ENCODE measurements around the gene SELL.

SELL gene

DNA sequence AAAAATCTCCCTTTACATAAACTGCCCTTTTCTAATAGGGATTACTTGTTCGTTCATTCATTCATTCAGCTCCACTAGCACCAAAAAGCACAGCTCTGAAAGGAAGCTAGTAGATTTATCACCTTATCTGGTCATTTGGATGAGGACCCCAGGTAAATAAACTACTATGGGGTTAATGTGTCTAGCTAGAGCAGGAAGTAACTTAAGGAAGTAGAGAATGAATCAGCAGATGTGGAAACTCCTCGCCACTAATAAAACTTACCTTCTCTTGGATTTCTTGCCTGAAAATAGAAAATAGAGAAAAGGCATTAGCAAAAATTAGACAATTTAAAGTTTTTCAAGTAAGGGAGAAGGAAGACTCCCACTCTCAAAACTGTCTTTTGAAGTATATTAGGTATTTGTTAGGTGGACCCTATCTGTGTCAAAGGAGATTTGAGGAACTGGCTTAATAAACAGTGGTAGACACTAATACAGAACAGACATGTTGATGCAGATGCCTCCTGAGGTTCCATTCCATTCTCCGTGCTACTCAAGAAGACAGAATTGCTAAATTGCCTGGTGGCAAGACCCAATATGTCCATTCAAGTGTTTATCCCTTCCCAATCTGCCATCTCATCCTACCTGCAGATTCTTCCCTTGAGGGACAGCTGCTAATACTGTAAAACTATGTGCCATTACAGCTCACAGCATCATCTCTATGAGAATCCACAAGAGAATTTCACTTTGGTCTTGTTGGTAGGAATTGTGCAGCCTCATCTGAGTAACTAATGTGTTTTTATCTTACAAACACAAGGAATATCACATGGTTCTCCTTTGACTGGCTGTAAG, 14.9 kb downstream of the SELL start:
- H2BK5ac ChIP-seq (ENCODE audit: low read length): peak overlapping the region; percentile 22
- no peaks in the 10 kb centered on the region for H3K79me1 ChIP-seq (ENCODE audit: low read length)
- no peak overlapping the region for H3K18ac ChIP-seq (ENCODE audit: low read length)
- no peak for DNase-seq
- H3K79me2 ChIP-seq (ENCODE audit: control insufficient read depth, insufficient read depth, low read length): no peaks in the 10 kb centered on the region
- no peak overlapping the region for H3K4me3 ChIP-seq (ENCODE audit: low read length)
- no peak overlapping the region for H3K56ac ChIP-seq (ENCODE audit: low read length)
- H2AK5ac ChIP-seq (ENCODE audit: low read length): no peak overlapping the region
- no peaks in the 10 kb centered on the region for H3K4me1 ChIP-seq (ENCODE audit: control insufficient read depth, low read depth, low read length)
- H3K27ac ChIP-seq (ENCODE audit: low read depth, low read length): no peak overlapping the region
- H4K8ac ChIP-seq (ENCODE audit: low read depth, low read length): no peak overlapping the region
- WGBS (ENCODE audit: extremely low coverage, insufficient coverage, low lambda C conversion rate): no CpG with 5 or more reads among the region's 3 CpGs
- no peak overlapping the region for H2BK120ac ChIP-seq (ENCODE audit: low read depth, low read length)
- no peak overlapping the region for H3K4me2 ChIP-seq (ENCODE audit: low read length)
- no peak overlapping the region for H3K23ac ChIP-seq (ENCODE audit: low read length)
- H3K36me3 ChIP-seq (ENCODE audit: control insufficient read depth, insufficient read depth, low read length): no peaks in the 10 kb centered on the region
- H4K5ac ChIP-seq (ENCODE audit: low read length): no peak overlapping the region
- no peak overlapping the region for H2BK15ac ChIP-seq (replicated peaks; ENCODE audit: low read depth)
- no peak overlapping the region for H3K4ac ChIP-seq (ENCODE audit: low read depth, low read length)
- H3K27me3 ChIP-seq (ENCODE audit: insufficient read depth, low read length, poor library complexity): no peaks in the 10 kb centered on the region
- H3K9ac ChIP-seq (ENCODE audit: low read length): no peak overlapping the region

DNA sequence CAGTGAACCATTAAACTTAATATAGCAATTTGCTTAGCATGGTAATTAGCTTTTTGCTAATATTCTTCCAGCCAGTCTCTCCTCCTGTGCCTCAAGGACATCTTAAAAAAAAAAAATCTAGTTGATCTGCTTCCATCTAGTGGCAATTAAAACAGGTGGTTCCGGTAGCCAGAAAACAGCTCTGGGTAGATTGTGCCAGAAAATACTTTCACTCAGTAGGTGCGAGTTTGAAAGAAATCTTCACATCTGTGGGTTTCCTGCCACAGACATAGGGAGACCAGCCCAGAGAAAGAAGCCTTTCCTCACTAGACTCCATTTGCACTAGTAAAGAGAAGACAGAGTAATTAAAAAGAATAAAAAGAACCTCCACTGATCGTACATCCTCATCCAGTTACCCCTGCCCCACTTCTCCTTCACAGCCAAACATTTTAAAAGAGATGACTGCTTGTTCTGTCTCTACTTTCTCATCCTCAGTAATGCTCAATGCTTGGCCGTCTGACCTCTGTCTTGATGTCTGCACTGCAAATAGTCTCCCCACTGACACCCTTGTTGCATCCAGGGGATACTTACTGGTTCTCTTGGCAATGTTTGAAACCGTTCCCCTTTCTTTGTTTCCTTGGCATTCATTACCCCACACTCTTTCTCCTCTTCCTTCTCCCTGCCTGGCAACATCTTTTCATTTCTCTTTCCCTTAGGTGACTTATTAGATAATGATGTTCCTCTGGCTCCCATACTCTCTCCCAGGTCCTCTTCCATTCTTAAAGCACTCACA, 16.9 kb downstream of the SELL start:
- no peak overlapping the region for H3K23ac ChIP-seq (ENCODE audit: low read length)
- H4K8ac ChIP-seq (ENCODE audit: low read depth, low read length): no peak overlapping the region
- H2BK5ac ChIP-seq (ENCODE audit: low read length): no peak overlapping the region
- H3K9ac ChIP-seq (ENCODE audit: low read length): no peak overlapping the region
- H4K5ac ChIP-seq (ENCODE audit: low read length): no peak overlapping the region
- no peaks in the 10 kb centered on the region for H3K79me1 ChIP-seq (ENCODE audit: low read length)
- no peak overlapping the region for H3K18ac ChIP-seq (ENCODE audit: low read length)
- H3K4me1 ChIP-seq (ENCODE audit: control insufficient read depth, low read depth, low read length): no peaks in the 10 kb centered on the region
- no peak overlapping the region for H3K27ac ChIP-seq (ENCODE audit: low read depth, low read length)
- no peaks in the 10 kb centered on the region for H3K36me3 ChIP-seq (ENCODE audit: control insufficient read depth, insufficient read depth, low read length)
- H2AK5ac ChIP-seq (ENCODE audit: low read length): no peak overlapping the region
- no CpG with 5 or more reads among the region's 5 CpGs for WGBS (ENCODE audit: extremely low coverage, insufficient coverage, low lambda C conversion rate)
- H2BK15ac ChIP-seq (replicated peaks; ENCODE audit: low read depth): no peak overlapping the region
- no peaks in the 10 kb centered on the region for H3K27me3 ChIP-seq (ENCODE audit: insufficient read depth, low read length, poor library complexity)
- no peak for DNase-seq
- H3K4me2 ChIP-seq (ENCODE audit: low read length): no peak overlapping the region
- H3K56ac ChIP-seq (ENCODE audit: low read length): no peak overlapping the region
- H3K4ac ChIP-seq (ENCODE audit: low read depth, low read length): no peak overlapping the region
- H3K79me2 ChIP-seq (ENCODE audit: control insufficient read depth, insufficient read depth, low read length): no peaks in the 10 kb centered on the region
- no peak overlapping the region for H2BK120ac ChIP-seq (ENCODE audit: low read depth, low read length)
- no peak overlapping the region for H3K4me3 ChIP-seq (ENCODE audit: low read length)

DNA sequence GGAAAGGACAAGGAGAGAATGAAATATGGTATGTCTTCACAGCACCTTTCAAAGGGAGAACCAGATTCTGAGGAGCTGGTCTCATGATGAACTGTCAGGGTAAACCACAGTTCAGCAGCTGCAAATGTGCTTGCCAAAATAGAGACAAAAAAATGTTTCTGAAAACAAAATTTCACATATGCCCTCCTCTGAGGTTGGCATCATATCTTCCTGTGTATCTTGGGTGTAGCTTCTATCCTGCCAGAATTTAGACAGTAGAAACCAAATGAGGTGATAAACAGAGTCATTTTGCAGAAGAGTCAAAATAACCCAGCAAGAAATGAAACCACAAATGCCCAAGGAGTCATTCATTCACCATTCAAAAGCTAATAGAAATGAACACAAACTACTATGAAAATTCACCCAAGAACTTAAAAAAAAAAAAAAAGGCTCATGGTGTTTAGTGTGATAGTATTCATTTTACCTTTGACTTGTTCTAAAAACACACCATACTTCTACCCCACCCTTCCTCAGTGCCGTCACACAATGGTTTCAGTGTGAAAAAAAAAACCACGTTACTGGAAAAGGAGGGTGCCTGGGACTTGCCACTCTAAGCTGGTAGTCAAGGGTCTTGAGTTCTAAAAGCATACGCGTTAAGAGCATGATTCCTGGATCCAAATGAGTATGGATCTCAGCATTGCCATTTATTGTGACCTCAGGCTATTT, 18.5 kb downstream of the SELL start:
- no peaks in the 10 kb centered on the region for H3K79me1 ChIP-seq (ENCODE audit: low read length)
- no peak overlapping the region for H3K18ac ChIP-seq (ENCODE audit: low read length)
- H4K8ac ChIP-seq (ENCODE audit: low read depth, low read length): no peak overlapping the region
- no peak overlapping the region for H2BK15ac ChIP-seq (replicated peaks; ENCODE audit: low read depth)
- no peak overlapping the region for H3K4me3 ChIP-seq (ENCODE audit: low read length)
- H3K4me2 ChIP-seq (ENCODE audit: low read length): no peak overlapping the region
- H2BK5ac ChIP-seq (ENCODE audit: low read length): no peak overlapping the region
- H3K36me3 ChIP-seq (ENCODE audit: control insufficient read depth, insufficient read depth, low read length): no peaks in the 10 kb centered on the region
- H3K56ac ChIP-seq (ENCODE audit: low read length): no peak overlapping the region
- H4K5ac ChIP-seq (ENCODE audit: low read length): no peak overlapping the region
- no peak overlapping the region for H3K4ac ChIP-seq (ENCODE audit: low read depth, low read length)
- H2AK5ac ChIP-seq (ENCODE audit: low read length): no peak overlapping the region
- H3K23ac ChIP-seq (ENCODE audit: low read length): no peak overlapping the region
- no peak for DNase-seq
- H2BK120ac ChIP-seq (ENCODE audit: low read depth, low read length): no peak overlapping the region
- no CpG with 5 or more reads among the region's 4 CpGs for WGBS (ENCODE audit: extremely low coverage, insufficient coverage, low lambda C conversion rate)
- no peaks in the 10 kb centered on the region for H3K4me1 ChIP-seq (ENCODE audit: control insufficient read depth, low read depth, low read length)
- no peak overlapping the region for H3K9ac ChIP-seq (ENCODE audit: low read length)
- no peak overlapping the region for H3K27ac ChIP-seq (ENCODE audit: low read depth, low read length)
- no peaks in the 10 kb centered on the region for H3K79me2 ChIP-seq (ENCODE audit: control insufficient read depth, insufficient read depth, low read length)
- no peaks in the 10 kb centered on the region for H3K27me3 ChIP-seq (ENCODE audit: insufficient read depth, low read length, poor library complexity)

DNA sequence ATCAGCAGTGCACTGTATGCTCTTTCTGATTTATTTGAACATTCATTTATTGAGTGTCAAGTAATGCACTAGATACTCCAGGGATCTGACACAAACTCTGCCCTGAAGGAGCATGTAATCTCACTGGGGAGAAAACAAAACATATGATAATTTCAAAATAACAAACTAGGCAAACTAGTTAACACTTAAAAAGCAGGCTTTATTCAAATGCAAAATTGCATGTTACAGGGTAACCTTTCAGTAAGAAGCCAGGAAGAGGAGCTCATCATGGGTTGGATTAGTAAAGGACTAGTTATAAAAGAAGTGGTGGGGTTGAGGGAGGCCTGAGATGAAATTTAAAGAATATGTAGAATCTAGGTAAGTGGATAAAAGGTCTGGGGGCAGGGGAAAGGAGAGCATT, 20.9 kb downstream of the SELL start:
- H3K4me3 ChIP-seq (ENCODE audit: low read length): no peak overlapping the region
- H3K79me2 ChIP-seq (ENCODE audit: control insufficient read depth, insufficient read depth, low read length): no peaks in the 10 kb centered on the region
- H3K27ac ChIP-seq (ENCODE audit: low read depth, low read length): no peak overlapping the region
- no peak overlapping the region for H2AK5ac ChIP-seq (ENCODE audit: low read length)
- DNase-seq: no peak
- H4K8ac ChIP-seq (ENCODE audit: low read depth, low read length): no peak overlapping the region
- no peak overlapping the region for H3K23ac ChIP-seq (ENCODE audit: low read length)
- no peaks in the 10 kb centered on the region for H3K36me3 ChIP-seq (ENCODE audit: control insufficient read depth, insufficient read depth, low read length)
- H3K18ac ChIP-seq (ENCODE audit: low read length): no peak overlapping the region
- H3K4ac ChIP-seq (ENCODE audit: low read depth, low read length): no peak overlapping the region
- H3K27me3 ChIP-seq (ENCODE audit: insufficient read depth, low read length, poor library complexity): no peaks in the 10 kb centered on the region
- no peak overlapping the region for H2BK120ac ChIP-seq (ENCODE audit: low read depth, low read length)
- H3K4me1 ChIP-seq (ENCODE audit: control insufficient read depth, low read depth, low read length): no peaks in the 10 kb centered on the region
- no peak overlapping the region for H2BK5ac ChIP-seq (ENCODE audit: low read length)
- H4K5ac ChIP-seq (ENCODE audit: low read length): no peak overlapping the region
- no peaks in the 10 kb centered on the region for H3K79me1 ChIP-seq (ENCODE audit: low read length)
- H3K9ac ChIP-seq (ENCODE audit: low read length): no peak overlapping the region
- no peak overlapping the region for H2BK15ac ChIP-seq (replicated peaks; ENCODE audit: low read depth)
- no peak overlapping the region for H3K56ac ChIP-seq (ENCODE audit: low read length)
- no peak overlapping the region for H3K4me2 ChIP-seq (ENCODE audit: low read length)

DNA sequence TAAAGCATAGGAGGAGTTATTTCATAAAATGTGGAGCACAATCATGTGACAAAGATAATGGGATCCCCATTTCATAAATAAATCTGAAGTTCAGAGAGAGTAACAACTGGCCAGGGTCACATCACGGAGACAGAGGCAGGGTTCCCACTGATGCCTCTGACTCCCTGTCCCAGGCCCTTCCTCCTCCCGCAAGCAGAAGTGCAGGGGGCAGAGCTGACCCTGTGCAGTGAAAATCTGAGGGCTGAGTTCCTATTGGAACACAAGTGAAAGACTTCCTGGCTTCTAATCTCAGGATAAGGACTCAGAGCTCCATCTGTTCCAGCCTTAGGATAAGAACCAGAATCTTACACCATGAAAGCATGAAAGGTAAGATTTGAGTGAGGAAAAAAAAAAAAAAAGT, 22.0 kb downstream of the SELL start:
- H3K4ac ChIP-seq (ENCODE audit: low read depth, low read length): no peak overlapping the region
- no peak overlapping the region for H3K4me3 ChIP-seq (ENCODE audit: low read length)
- H3K79me2 ChIP-seq (ENCODE audit: control insufficient read depth, insufficient read depth, low read length): no peaks in the 10 kb centered on the region
- H2AK5ac ChIP-seq (ENCODE audit: low read length): no peak overlapping the region
- no peaks in the 10 kb centered on the region for H3K27me3 ChIP-seq (ENCODE audit: insufficient read depth, low read length, poor library complexity)
- no peak overlapping the region for H2BK120ac ChIP-seq (ENCODE audit: low read depth, low read length)
- H3K23ac ChIP-seq (ENCODE audit: low read length): no peak overlapping the region
- H3K9ac ChIP-seq (ENCODE audit: low read length): no peak overlapping the region
- no peaks in the 10 kb centered on the region for H3K4me1 ChIP-seq (ENCODE audit: control insufficient read depth, low read depth, low read length)
- no peak overlapping the region for H3K18ac ChIP-seq (ENCODE audit: low read length)
- no peak overlapping the region for H4K5ac ChIP-seq (ENCODE audit: low read length)
- H3K56ac ChIP-seq (ENCODE audit: low read length): no peak overlapping the region
- H4K8ac ChIP-seq (ENCODE audit: low read depth, low read length): no peak overlapping the region
- H3K79me1 ChIP-seq (ENCODE audit: low read length): no peaks in the 10 kb centered on the region
- H3K27ac ChIP-seq (ENCODE audit: low read depth, low read length): no peak overlapping the region
- no peak overlapping the region for H3K4me2 ChIP-seq (ENCODE audit: low read length)
- no peak for DNase-seq
- no peaks in the 10 kb centered on the region for H3K36me3 ChIP-seq (ENCODE audit: control insufficient read depth, insufficient read depth, low read length)
- H2BK15ac ChIP-seq (replicated peaks; ENCODE audit: low read depth): no peak overlapping the region
- no peak overlapping the region for H2BK5ac ChIP-seq (ENCODE audit: low read length)
- no CpG with 5 or more reads among the region's 2 CpGs for WGBS (ENCODE audit: extremely low coverage, insufficient coverage, low lambda C conversion rate)

Data from mesendoderm (in vitro differentiated cells).